ENCODE results near the gene PPP1R14B.

Gene PPP1R14B

DNA sequence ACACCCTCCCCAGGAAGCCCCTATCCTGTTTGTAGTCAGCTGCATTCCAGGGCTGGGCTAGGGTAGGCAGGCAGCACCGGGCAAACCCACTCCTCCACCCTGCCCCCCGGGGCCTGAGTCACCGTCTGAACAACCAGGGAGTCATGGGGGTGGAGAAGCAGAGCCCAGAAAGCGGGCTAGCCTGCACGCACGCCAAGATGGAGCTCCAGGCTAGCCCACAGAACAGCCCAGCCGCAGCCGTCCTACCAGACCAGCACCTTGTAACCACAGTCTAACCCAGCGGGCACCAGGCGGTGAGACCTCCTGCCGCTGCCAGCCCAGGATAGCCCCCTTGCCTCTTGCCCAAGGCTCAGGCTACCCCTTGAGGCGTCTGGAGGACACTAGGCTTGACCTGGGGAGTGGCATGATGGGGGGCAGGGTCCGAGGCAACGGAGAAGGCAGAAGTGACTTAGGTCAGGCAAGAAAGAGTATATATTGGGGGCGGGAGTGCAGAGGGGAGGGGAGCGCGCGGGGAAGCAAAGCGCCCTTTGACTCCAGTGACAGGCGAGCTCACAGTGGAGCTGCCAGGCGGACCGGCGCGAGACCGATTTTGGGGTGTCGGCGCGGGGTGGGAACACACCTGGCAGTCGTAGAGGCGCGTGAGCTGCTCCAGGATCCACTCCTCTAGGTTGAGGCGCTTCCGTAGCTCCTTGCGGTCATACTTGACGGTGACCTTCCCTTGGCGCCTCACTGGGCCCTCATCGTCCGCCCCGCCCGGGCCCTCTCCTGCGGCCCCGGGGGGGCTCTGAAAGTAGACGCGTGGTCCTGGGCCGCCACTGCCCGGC is 734 bp downstream of the PPP1R14B start:
- peak; percentile 99 for DNase-seq (ENCODE audit: low spot score)
- TF ChIP-seq, protein P1, sequence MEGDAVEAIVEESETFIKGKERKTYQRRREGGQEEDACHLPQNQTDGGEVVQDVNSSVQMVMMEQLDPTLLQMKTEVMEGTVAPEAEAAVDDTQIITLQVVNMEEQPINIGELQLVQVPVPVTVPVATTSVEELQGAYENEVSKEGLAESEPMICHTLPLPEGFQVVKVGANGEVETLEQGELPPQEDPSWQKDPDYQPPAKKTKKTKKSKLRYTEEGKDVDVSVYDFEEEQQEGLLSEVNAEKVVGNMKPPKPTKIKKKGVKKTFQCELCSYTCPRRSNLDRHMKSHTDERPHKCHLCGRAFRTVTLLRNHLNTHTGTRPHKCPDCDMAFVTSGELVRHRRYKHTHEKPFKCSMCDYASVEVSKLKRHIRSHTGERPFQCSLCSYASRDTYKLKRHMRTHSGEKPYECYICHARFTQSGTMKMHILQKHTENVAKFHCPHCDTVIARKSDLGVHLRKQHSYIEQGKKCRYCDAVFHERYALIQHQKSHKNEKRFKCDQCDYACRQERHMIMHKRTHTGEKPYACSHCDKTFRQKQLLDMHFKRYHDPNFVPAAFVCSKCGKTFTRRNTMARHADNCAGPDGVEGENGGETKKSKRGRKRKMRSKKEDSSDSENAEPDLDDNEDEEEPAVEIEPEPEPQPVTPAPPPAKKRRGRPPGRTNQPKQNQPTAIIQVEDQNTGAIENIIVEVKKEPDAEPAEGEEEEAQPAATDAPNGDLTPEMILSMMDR (IDR thresholded peaks at IDR 0.05; ENCODE audit: poor library complexity, severe bottlenecking), result no peak
- peak; percentile 49 for ATAC-seq (ENCODE audit: low read depth)

DNA sequence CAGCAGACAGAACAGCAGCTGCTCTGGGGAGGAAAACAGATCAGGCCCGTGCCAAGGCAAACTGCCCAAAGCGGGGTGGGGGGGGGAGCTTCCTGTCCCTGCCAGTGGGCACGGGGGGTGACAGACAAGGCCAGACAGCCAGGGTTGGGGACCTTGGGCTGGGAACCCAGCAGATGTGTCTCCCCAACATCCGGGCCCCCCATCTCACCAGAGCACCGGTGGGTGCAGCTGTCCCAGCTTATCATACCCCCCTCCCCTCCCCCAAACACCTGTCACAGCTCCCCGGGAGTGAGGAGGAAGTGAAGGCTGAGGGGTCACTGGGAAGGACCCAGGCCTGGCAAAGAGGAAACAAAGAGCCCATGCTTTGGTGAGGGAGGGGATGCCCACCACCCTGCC is 1.3 kb downstream of the PPP1R14B start:
- H3K36me3 ChIP-seq (ENCODE audit: low read depth), result peaks cover 30% of the 10 kb centered on the region
- H3K9me3 ChIP-seq (ENCODE audit: severe bottlenecking), result no peaks in the 10 kb centered on the region
- peaks cover 5% of the 10 kb centered on the region for H3K4me1 ChIP-seq (ENCODE audit: insufficient read depth, poor library complexity, severe bottlenecking)
- DNase-seq (ENCODE audit: low spot score) (no peak), ATAC-seq (ENCODE audit: low read depth) (no peak)
- TF ChIP-seq, protein P1 (IDR thresholded peaks at IDR 0.05; ENCODE audit: poor library complexity, severe bottlenecking), result no peak
- H3K27ac ChIP-seq (ENCODE audit: poor library complexity, severe bottlenecking), result peak overlapping the region; percentile 98
- peak overlapping the region; percentile 76 for H3K4me3 ChIP-seq (ENCODE audit: severe bottlenecking)
- no peaks in the 10 kb centered on the region for H3K27me3 ChIP-seq (ENCODE audit: insufficient read depth, poor library complexity, severe bottlenecking)

More for the DNA sequence above, 734 bp downstream of the PPP1R14B start:
- H3K4me3 ChIP-seq (ENCODE audit: severe bottlenecking), result peak overlapping the region; percentile 76
- peak overlapping the region; percentile 98 for H3K27ac ChIP-seq (ENCODE audit: poor library complexity, severe bottlenecking)
- peaks cover 5% of the 10 kb centered on the region for H3K4me1 ChIP-seq (ENCODE audit: insufficient read depth, poor library complexity, severe bottlenecking)
- no peaks in the 10 kb centered on the region for H3K27me3 ChIP-seq (ENCODE audit: insufficient read depth, poor library complexity, severe bottlenecking)
- H3K36me3 ChIP-seq (ENCODE audit: low read depth), result peaks cover 30% of the 10 kb centered on the region
- H3K9me3 ChIP-seq (ENCODE audit: severe bottlenecking), result no peaks in the 10 kb centered on the region

DNA sequence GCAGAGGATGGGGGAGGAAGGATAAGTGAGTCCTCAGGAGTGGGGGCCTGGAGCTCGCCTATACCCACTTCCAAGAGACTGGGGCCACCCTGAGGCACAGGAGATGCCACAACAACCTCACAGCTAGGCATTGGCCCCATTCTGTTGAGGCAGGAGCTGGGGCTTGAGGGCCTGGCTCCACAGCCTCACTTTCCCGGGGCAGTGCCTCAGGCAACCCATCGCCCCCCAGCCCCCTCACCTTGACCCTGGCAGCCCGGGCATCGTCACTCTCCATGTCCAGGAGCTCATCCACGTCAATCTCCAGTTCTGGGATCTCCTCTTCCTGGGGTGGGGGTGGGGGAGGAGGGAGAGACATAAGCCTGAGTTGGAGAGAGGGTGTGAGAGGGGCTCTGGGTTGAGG is 1.8 kb downstream of the PPP1R14B start:
- TF ChIP-seq, protein P1 (IDR thresholded peaks at IDR 0.05; ENCODE audit: poor library complexity, severe bottlenecking), result no peak
- no peak for ATAC-seq (ENCODE audit: low read depth)
- Histone ChIP-seq H3K27me3 (ENCODE audit: insufficient read depth, poor library complexity, severe bottlenecking) (no peaks in the 10 kb centered on the region), H3K4me1 (ENCODE audit: insufficient read depth, poor library complexity, severe bottlenecking) (peaks cover 9% of the 10 kb centered on the region), H3K36me3 (ENCODE audit: low read depth) (peaks cover 30% of the 10 kb centered on the region), H3K27ac (ENCODE audit: poor library complexity, severe bottlenecking) (peak overlapping the region; percentile 98), H3K4me3 (ENCODE audit: severe bottlenecking) (peak overlapping the region; percentile 76), H3K9me3 (ENCODE audit: severe bottlenecking) (no peaks in the 10 kb centered on the region)
- DNase-seq (ENCODE audit: low spot score), result no peak

DNA sequence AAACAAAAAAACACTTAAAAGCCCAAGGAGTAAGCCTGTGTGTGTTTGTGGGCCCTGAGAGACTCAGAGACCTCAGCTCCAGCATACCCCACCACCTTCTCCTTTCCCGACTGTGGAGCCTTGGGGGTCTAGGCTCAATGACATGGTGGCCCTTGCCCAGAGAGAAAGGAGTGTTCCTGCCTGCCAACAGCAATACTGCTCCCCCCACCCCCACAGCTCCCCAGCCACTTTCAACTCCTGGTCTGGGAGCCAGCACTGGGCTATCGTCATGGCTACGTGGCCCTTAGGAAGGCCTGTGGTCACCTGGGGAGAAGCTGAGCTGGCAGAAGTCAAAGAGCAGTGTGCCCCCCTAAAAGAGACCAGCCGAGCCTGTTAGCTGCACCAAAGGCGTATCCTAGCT is 2.6 kb downstream of the PPP1R14B start:
- TF ChIP-seq, protein P1 (IDR thresholded peaks at IDR 0.05; ENCODE audit: poor library complexity, severe bottlenecking), result no peak
- peaks cover 14% of the 10 kb centered on the region for H3K4me1 ChIP-seq (ENCODE audit: insufficient read depth, poor library complexity, severe bottlenecking)
- no peaks in the 10 kb centered on the region for H3K9me3 ChIP-seq (ENCODE audit: severe bottlenecking)
- peaks cover 30% of the 10 kb centered on the region for H3K36me3 ChIP-seq (ENCODE audit: low read depth)
- no peak overlapping the region for H3K4me3 ChIP-seq (ENCODE audit: severe bottlenecking)
- no peaks in the 10 kb centered on the region for H3K27me3 ChIP-seq (ENCODE audit: insufficient read depth, poor library complexity, severe bottlenecking)
- peak overlapping the region; percentile 98 for H3K27ac ChIP-seq (ENCODE audit: poor library complexity, severe bottlenecking)
- no peak for ATAC-seq (ENCODE audit: low read depth)
- no peak for DNase-seq (ENCODE audit: low spot score)
